Natural killer cell (primary cell): Measurements from ENCODE around the gene ZNF789. TPM values are rescaled to one million over a fixed set of nuclear protein-coding genes. Genes with fewer than 3 reads are reported as not detected.

ENCODE experiments used
- ATAC-seq, 3 donors: fragments of 150-1000 bp in 2 of 3; fragments of 200-7000 bp in 1 of 3; cut with Tn5 transposase; 1 replicate in 1 of 3; 2 replicates in 2 of 3; pipeline ENCODE4 v1.10.0; 2021; ENCODE audit warnings: mild to moderate bottlenecking in 2 of 3, moderate library complexity in 2 of 3
- DNase-seq, 2 donors: peaks; one replicate each; pipeline versions ENCODE4 v3.0.0 to v3.0.0-alpha.2; 2013 to 2021; ENCODE audit warnings: mixed read lengths in 1 of 2
- H3K27ac ChIP-seq: one replicate; pipeline ENCODE4 v1.5.1; 2013; ENCODE audit warnings: mild to moderate bottlenecking, low read length
- H3K27me3 ChIP-seq: one replicate; pipeline ENCODE4 v1.6.1; 2013; ENCODE audit warnings: low read length; ENCODE audit not compliant: control insufficient read depth, insufficient read depth
- H3K36me3 ChIP-seq: one replicate; pipeline ENCODE4 v1.6.1; 2013; ENCODE audit warnings: low read length; ENCODE audit not compliant: control insufficient read depth, insufficient read depth
- H3K4me1 ChIP-seq: one replicate; pipeline ENCODE4 v1.6.1; 2013; ENCODE audit warnings: low read length; ENCODE audit not compliant: control insufficient read depth, insufficient read depth
- H3K4me3 ChIP-seq: one replicate; pipeline ENCODE4 v1.5.1; 2013; ENCODE audit warnings: low read length
- H3K9me3 ChIP-seq: one replicate; pipeline ENCODE4 v1.6.1; 2013; ENCODE audit warnings: low read length; ENCODE audit not compliant: control insufficient read depth, insufficient read depth
- H3K27ac Mint-ChIP-seq, 2 donors: one replicate each; pipeline ENCODE4 v1.8.0; 2022; ENCODE audit warnings: mild to moderate bottlenecking in 2 of 2, mixed read lengths in 2 of 2, moderate library complexity in 1 of 2
- H3K27me3 Mint-ChIP-seq, 2 donors: one replicate each; pipeline ENCODE4 v1.8.0; 2022; ENCODE audit warnings: low read depth in 2 of 2, mixed read lengths in 2 of 2
- H3K36me3 Mint-ChIP-seq: one replicate; pipeline ENCODE4 v1.8.0; 2022; ENCODE audit warnings: mixed read lengths
- H3K4me1 Mint-ChIP-seq, 2 donors: one replicate each; pipeline ENCODE4 v1.8.0; 2022; ENCODE audit warnings: mixed read lengths in 2 of 2
- H3K4me3 Mint-ChIP-seq: one replicate; pipeline ENCODE4 v1.8.0; 2022; ENCODE audit warnings: mild to moderate bottlenecking, moderate library complexity, mixed read lengths
- H3K9me3 Mint-ChIP-seq, 2 donors: one replicate each; pipeline ENCODE4 v1.8.0; 2022; ENCODE audit warnings: mixed read lengths in 2 of 2
- WGBS: methylation state at CpG from one replicate; pipeline ENCODE4 v1.1.7; 2013; ENCODE audit warnings: missing lambda C conversion rate; ENCODE audit not compliant: insufficient coverage; 5-methylcytosine and 5-hydroxymethylcytosine counted together
- intact Hi-C: fragments of 100-400 bp; cut with micrococcal nuclease; formaldehyde crosslinking; loops from one replicate; pipeline ENCODE4 v1.14.2; 2022
- total RNA-seq, 4 donors: library from RNA; stranded (reverse); fragments of 120-200 nt in 1 of 4; gene quantifications; one replicate each; pipeline versions ENCODE4 v1.2.3 to v1.2.4, GENCODE V29; 2013 to 2022
- TF ChIP-seq, protein P1 (sequence below): fragments of 200-600 bp; IDR thresholded peaks from one replicate; pipeline ENCODE4 v1.8.0; 2022; ENCODE audit warnings: antibody characterized with exemption

ZNF789 gene
- total RNA-seq, 3 donors from 2014 or later (not counting 1 experiment from before 2014, with no cell fraction given): 16.7 to 18.6 (median 16.8) TPM

GRCh38 chr7:99478464-99479440 is 6.1 kb downstream of the ZNF789 start:
- Histone ChIP-seq H3K9me3 (no peaks in the 10 kb centered on the region), H3K4me3 (no peak overlapping the region), H3K27me3 (no peaks in the 10 kb centered on the region), H3K4me1 (peaks cover 17% of the 10 kb centered on the region), H3K27ac (peak overlapping the region; percentile 19), H3K36me3 (peaks cover 9% of the 10 kb centered on the region)
- Mint-ChIP-seq H3K9me3 (no peaks in the 10 kb centered on the region), H3K36me3 (no peaks in the 10 kb centered on the region), H3K4me1 (peaks cover 18 to 22% of the 10 kb centered on the region in 2 donors), H3K27me3 (no peaks in the 10 kb centered on the region), H3K4me3 (peak overlapping the region; percentile 25), H3K27ac (peak overlapping the region; percentile 49 to 86)
- DNase-seq (no peak), ATAC-seq (peak in 1 of 3 donors; percentile 24)
- TF ChIP-seq, protein P1, sequence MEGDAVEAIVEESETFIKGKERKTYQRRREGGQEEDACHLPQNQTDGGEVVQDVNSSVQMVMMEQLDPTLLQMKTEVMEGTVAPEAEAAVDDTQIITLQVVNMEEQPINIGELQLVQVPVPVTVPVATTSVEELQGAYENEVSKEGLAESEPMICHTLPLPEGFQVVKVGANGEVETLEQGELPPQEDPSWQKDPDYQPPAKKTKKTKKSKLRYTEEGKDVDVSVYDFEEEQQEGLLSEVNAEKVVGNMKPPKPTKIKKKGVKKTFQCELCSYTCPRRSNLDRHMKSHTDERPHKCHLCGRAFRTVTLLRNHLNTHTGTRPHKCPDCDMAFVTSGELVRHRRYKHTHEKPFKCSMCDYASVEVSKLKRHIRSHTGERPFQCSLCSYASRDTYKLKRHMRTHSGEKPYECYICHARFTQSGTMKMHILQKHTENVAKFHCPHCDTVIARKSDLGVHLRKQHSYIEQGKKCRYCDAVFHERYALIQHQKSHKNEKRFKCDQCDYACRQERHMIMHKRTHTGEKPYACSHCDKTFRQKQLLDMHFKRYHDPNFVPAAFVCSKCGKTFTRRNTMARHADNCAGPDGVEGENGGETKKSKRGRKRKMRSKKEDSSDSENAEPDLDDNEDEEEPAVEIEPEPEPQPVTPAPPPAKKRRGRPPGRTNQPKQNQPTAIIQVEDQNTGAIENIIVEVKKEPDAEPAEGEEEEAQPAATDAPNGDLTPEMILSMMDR: no peak
- intact Hi-C loops: no loop called here
- WGBS: 65% methylated on average over 13 of the region's 15 CpGs

DNA sequence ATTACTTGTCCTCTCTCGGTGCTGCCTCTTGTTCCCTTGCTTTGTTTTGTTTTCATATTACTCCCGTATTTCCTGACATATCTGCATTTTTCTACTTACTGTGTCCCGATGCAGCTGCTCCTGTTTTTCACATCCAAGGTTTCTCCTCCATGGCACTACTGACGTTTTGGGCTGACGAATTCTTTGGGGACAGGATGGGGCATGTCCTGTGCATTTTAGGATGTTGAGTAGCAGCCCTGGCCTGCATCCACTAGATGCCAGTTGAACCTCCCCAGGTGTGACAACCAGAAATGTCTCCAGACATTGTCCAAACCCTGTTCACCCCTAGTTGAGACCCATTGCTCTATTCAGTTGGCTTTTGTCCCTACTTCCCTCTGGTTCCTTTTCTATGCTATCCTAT is 12.4 kb downstream of the ZNF789 start:
- no peaks in the 10 kb centered on the region for H3K27me3 Mint-ChIP-seq
- TF ChIP-seq, protein P1: no peak
- intact Hi-C loops: no loop called here
- H3K4me1 ChIP-seq: no peaks in the 10 kb centered on the region
- H3K27me3 ChIP-seq: no peaks in the 10 kb centered on the region
- no peak overlapping the region for H3K4me3 ChIP-seq
- no peak overlapping the region for H3K4me3 Mint-ChIP-seq
- H3K36me3 Mint-ChIP-seq: no peaks in the 10 kb centered on the region
- H3K4me1 Mint-ChIP-seq: peaks cover 0 to 5% of the 10 kb centered on the region in 2 donors
- WGBS: 96% methylated on average over 5 of the region's 5 CpGs
- no peak overlapping the region for H3K27ac Mint-ChIP-seq
- peaks cover 23% of the 10 kb centered on the region for H3K36me3 ChIP-seq
- ATAC-seq: no peak
- no peaks in the 10 kb centered on the region for H3K9me3 ChIP-seq
- H3K9me3 Mint-ChIP-seq: no peaks in the 10 kb centered on the region
- H3K27ac ChIP-seq: no peak overlapping the region
- no peak for DNase-seq

- Histone ChIP-seq H3K27me3 (no peaks in the 10 kb centered on the region), H3K36me3 (peaks cover 30% of the 10 kb centered on the region), H3K27ac (no peak overlapping the region), H3K4me1 (no peaks in the 10 kb centered on the region), H3K9me3 (peaks cover 13% of the 10 kb centered on the region), H3K4me3 (no peak overlapping the region)
- Mint-ChIP-seq H3K9me3 (peaks cover 0 to 2% of the 10 kb centered on the region in 2 donors), H3K4me1 (peaks cover 5 to 6% of the 10 kb centered on the region in 2 donors), H3K27me3 (no peaks in the 10 kb centered on the region), H3K27ac (no peak overlapping the region), H3K36me3 (peaks cover 10% of the 10 kb centered on the region), H3K4me3 (no peak overlapping the region)
- ATAC-seq: peak in 1 of 3 donors; percentile 37
- no peak for DNase-seq
- TF ChIP-seq, protein P1: no peak
- WGBS: 92% methylated on average over 4 of the region's 4 CpGs
- intact Hi-C loops: no loop called here
Measured at GRCh38 chr7:99489235-99489634, 16.5 kb downstream of the ZNF789 start.
